HG03039 (cell line): ENCODE measurements around the gene RBM38.

Experiments used
- ATAC-seq: cut with Tn5 transposase; IDR thresholded peaks from one replicate; pipeline ENCODE4 v1.9.1; 2021; ENCODE audit warnings: mild to moderate bottlenecking, moderate library complexity; ENCODE audit not compliant: unreplicated experiment

RBM38 gene

DNA sequence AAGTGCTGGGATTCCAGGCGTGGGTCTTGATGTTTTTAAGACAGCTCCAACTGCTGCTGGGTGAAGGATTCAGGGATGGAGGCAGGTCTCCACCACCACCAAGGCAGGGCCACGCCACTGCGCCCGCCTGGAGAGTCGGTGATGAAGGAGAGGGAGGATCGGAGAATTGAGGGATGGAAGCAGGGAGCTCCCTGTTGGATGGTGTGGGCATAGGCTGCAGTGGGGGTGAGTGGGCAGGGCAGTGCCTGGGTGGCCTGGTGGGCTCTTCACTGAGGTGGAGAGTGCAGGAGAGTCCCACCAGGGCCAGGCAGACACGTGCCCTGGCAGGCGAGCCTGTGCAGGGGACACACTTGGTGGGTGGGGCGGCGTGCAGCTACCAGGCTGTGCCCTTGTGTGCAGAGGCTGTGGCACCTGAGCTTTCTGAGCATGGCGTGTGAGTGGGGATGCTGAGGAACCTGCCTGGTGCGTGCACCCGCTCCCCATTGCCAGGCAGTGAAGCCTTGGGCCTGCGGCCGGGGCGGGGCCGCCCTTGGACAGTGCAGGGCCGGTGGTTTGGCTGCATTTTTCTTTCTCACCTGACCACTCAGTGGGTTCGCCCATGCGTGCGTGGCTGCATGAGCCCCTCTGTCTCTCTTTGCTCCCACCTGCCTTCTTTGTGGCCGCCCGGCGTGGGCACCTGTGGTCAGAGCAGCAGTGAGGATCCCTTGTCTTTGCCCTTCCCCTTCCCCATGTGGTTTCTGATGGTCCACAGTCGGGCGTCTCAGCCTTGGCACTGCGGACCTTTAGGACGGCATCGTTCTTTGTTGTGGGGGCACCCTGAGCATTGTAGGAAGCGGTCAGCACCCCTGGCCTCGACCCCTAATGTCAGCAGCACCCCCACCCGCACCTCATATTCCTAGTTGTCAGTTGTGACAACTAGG lies 11.3 kb downstream of the RBM38 start:
- no peak for ATAC-seq

- no peak for ATAC-seq
Observed at GRCh38 chr20:57403216-57403615, 12.0 kb downstream of the RBM38 start.

- ATAC-seq, result no peak
Observed at GRCh38 chr20:57404006-57404405, 12.8 kb downstream of the RBM38 start.

DNA sequence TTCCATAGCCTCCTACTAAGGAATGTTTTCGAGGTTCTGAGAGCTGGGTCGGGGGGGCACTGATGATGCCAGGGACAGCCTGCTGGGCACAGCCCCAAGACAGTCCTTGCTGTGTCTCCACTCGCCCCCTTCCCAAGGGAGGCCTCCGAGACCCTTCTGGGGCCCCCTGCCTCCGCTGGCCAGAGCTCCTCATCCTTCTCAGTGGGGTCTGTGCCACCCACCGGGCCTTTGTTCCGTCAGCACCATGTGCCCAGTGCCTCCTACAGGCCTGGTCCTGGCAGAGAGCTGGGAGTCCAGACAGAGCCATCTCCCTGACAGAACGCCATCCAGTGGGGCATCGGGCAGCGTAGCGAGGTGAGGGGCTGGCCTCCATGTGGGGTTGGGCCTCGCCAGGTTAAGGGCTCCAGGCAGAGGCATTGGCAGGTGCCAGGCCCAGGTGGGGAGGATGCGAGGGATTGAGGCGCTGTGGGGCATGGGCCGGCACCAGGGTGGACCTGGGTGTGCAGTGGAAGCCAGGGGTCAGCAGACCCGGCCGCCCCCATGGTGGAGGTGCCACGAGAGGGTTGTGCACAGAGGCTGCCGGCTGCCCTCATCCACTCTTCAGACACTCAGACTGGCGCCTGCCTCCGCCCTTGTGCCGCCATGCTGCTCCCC lies 13.3 kb downstream of the RBM38 start:
- ATAC-seq, result no peak

DNA sequence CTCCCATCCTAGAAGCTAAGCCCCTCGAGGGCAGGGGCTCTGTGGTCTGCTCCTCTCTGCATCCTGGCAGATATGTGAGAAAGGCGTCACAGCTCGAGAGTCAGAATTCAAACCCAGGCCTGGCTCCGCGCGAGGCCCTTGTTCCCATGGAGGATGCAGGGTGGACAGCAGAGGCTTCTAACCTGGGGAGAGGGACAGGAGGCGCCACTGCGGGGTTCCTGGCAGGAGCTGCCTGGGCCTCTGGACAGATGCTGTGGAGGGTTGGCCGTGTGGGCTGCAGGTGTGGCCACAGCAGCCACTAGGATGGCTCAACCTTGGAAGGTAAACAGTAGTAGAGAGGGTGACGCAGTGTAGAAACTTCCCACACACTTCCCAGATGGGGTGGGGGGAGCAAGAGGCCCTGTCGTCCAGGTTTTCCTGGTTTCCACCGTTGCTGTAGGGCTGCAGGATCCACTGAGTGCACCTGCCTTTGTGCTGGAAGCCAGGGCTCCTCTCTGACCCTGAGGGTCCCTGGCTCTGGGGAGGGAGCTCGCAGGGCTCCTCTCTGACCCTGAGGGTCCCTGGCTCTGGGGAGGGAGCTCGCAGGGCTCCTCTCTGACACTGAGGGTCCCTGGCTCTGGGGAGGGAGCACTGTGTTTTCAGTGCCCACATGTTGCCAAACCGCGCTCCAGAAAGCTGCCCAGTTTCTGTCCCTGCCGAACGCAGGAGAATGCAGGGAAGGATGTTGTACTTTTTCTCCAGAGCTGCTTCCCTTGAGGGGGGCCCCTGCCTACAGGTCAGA lies 14.2 kb downstream of the RBM38 start:
- no peak for ATAC-seq

DNA sequence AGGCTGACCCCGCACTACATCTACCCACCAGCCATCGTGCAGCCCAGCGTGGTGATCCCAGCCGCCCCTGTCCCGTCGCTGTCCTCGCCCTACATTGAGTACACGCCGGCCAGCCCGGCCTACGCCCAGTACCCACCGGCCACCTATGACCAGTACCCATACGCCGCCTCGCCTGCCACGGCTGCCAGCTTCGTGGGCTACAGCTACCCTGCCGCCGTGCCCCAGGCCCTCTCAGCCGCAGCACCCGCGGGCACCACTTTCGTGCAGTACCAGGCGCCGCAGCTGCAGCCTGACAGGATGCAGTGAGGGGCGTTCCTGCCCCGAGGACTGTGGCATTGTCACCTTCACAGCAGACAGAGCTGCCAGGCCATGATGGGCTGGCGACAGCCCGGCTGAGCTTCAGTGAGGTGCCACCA lies 16.4 kb downstream of the RBM38 start:
- ATAC-seq, result no peak

DNA sequence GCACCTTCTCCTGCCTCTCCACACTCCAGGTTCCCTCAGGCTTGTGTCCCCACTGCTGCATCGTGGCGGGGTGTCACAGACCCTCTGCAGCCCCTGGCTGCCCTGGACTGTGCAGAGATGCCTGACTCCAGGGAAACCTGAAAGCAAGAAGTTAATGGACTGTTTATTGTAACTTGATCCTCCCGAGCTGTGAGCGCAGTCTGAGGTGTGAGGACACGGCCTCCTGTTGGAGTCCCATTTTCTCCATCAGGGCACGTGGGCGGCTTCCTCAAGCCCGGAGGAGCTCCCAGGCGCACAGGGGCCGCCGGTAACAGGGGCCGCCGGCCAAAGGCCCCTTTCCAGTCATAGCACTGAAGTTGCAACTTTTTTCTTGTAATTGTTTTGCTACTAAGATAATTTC lies 16.9 kb downstream of the RBM38 start:
- ATAC-seq, result no peak

GRCh38 chr20:57408536-57409233 lies 17.5 kb downstream of the RBM38 start:
- no peak for ATAC-seq

DNA sequence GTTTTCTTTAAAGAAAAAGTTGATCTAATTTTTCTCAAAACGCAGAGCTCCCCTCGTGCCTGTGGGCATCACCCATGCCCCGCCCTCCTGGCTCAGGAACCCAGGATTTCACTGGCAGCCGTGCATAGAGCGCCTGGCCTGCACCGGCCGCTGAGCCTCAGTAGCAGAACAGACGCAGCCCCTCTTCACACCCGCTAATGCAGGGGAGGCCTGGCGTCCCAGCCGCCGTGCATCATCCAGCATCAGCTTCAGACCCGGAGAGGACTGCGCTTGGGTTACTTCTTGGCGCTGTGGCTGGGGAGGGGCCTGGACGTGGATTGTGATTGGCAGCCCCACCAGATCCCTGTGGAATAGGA lies 18.1 kb downstream of the RBM38 start:
- no peak for ATAC-seq

GRCh38 chr20:57409672-57410397 lies 18.6 kb downstream of the RBM38 start:
- ATAC-seq, result no peak

DNA sequence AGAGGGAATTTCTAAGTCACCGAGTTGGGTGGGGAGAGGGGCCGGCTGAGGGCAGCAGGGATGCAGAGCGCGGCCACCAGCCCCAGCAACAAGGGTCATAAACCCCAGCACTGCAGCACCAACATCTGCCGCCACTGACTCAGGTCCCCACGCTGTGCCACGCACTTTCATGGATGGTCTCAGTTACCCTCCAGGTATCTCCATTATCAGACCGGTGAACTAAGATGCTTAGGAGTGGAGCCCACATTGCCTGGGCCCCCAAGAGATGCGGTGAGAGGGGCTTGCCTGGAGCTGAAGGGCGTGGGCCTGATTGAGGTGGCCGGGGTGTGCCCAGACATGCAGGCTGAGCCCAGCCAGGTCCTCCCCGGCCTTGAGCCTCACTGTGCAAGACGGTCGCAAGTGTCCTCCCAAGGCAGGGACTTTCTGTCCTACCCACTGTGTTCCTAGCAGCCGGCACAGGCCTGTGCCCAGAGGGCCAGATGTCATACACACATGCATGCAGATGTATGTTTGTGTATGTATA lies 19.3 kb downstream of the RBM38 start:
- ATAC-seq, result no peak

- no peak for ATAC-seq
Observed at GRCh38 chr20:57410924-57411323, 19.7 kb downstream of the RBM38 start.

DNA sequence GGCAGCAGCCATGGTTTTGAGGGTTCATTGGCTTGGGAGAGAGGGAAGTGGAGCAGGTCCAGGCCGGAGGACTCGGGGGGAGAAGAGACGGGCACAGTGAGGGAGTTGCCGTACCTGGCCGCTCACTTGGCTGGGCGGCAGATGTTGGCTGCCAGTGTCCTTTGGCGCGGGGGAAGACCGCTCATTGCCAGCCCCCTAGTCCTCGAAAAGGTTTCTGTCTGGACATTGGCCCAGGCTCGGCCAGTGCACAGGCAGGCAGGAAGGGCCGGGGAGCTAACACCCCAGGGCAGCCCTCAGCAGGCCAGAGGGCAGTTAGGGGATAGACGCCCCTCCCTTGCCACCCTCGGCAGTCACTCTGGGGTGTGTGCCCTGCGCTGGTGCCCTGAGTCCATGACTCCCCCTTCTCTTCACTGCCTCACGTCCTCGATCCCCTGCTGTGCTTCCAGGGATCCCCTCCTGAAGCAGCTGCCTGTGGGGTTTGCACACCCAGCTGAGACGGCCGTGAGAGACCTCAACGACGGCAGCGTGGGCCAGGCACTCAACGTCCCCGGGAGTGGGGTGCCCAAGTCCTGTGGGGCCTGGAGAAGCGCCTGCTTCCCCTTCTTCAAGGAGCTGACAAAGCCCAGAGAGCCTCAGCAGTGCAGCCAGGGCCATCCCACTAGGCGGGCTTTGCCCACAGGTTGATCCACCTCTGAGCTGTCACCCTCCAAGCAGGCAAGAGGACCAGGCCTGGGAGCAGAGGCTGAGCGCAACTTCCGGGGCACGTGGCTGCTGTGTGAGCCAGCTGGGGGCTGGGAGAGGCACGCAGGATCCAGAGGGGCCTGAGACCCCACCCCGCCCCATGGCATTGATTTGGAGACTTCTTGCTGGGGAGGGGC lies 20.4 kb downstream of the RBM38 start:
- no peak for ATAC-seq

DNA sequence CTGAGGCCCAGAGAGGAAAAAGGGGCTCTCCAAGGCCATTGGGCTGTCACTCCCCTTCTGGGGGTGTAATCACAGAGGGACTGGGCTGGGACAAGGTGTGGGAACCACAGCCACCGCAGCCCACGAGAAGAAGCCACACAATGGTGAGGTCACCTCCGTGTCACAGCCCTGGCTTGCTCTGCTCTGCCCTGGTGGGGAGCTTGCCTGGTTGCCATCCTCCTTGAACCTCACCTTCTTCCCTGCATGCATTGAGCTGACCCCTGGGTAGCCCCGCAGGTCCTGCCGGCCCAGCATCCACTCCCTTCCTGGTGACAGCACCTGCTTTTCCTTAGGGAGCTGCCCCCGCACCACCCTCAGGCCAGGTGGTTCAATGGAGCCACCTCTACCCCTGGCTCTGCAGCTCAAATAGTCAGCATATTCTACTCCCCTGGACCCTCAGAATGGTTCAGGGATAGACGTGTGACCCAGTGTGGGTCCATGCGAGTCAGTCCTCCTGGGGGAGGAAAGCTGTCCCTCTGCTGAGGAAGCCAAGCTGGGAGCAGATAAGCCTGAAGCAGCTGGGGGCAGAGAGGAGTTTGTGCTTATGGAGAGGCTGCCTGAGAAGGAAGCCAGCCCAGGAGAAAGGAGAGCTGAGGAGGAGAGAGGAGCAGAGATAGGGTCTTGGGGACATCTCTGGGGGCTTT lies 21.3 kb downstream of the RBM38 start:
- ATAC-seq, result no peak

DNA sequence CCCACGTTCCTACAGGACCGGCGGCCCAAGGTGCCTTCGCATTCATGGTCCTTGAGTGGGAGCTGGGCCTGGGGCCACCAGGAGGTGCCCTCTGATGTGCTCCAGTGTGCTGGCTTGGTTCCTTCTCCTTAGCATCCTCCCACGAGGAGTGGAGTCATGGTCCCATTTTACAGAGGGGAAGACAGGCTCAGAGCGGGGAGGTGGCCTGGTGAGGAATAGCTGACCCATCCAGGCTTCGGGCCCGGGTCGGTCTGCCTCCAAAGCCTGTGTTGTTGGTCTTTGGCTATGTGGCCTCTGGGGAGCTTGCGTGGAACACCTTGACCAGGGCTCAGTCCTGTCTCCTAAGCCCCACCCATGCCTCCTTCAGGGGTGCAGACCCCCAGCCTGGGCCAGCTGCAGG lies 22.8 kb downstream of the RBM38 start:
- ATAC-seq, result no peak

- no peak for ATAC-seq
Observed at GRCh38 chr20:57414867-57415592, 23.8 kb downstream of the RBM38 start.

GRCh38 chr20:57415771-57416170 lies 24.6 kb downstream of the RBM38 start:
- no peak for ATAC-seq
